K562 (cell line): Measurements from ENCODE around the gene PMPCA.

Experiments used
- EP300 ChIP-seq: IDR thresholded peaks from 2 replicates; pipeline ENCODE4 v1.6.1; 2012; ENCODE audit warnings: low read length, improper control_type of control experiment
- TF ChIP-seq, protein P1 (sequence below), 3 experiments: IDR thresholded peaks in 2 of 3; conservative IDR thresholded peaks in 1 of 3; 2 replicates each; pipeline ENCODE4 v1.5.1; 2011 to 2012; ENCODE audit warnings: low read length in 3 of 3, mild to moderate bottlenecking in 3 of 3, control low read depth in 2 of 3, improper control_type of control experiment in 1 of 3, inconsistent platforms in 1 of 3, low read depth in 1 of 3, mixed read lengths in 1 of 3, moderate library complexity in 1 of 3; ENCODE audit not compliant: insufficient read depth in 2 of 3
- TF ChIP-seq, protein P2 (sequence below): fragments of 250-450 bp; sonication (Bioruptor Pico); IDR thresholded peaks from 2 replicates; pipeline ENCODE4 v1.5.0; 2020; ENCODE audit warnings: mild to moderate bottlenecking

DNA sequence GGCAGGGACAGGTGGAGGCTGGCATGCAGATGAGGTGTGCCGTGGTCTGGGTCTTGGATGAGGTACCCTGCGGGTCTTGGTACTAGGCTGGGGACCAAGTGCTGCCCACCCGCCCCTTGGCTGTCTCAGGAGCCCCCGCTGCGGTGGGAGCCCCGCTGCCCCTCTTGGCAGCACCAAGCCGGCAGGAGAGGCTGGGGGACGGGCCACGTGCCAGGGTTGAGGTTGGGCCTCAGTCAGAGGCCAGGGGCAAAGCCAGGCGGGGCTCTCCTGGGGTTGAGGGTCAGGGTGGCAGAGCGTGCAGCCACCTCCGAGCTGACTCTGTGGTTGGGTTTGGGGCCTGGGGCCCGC is 39.0 kb upstream of the PMPCA start:
- TF ChIP-seq, protein P1, sequence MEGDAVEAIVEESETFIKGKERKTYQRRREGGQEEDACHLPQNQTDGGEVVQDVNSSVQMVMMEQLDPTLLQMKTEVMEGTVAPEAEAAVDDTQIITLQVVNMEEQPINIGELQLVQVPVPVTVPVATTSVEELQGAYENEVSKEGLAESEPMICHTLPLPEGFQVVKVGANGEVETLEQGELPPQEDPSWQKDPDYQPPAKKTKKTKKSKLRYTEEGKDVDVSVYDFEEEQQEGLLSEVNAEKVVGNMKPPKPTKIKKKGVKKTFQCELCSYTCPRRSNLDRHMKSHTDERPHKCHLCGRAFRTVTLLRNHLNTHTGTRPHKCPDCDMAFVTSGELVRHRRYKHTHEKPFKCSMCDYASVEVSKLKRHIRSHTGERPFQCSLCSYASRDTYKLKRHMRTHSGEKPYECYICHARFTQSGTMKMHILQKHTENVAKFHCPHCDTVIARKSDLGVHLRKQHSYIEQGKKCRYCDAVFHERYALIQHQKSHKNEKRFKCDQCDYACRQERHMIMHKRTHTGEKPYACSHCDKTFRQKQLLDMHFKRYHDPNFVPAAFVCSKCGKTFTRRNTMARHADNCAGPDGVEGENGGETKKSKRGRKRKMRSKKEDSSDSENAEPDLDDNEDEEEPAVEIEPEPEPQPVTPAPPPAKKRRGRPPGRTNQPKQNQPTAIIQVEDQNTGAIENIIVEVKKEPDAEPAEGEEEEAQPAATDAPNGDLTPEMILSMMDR (IDR thresholded peaks at IDR 0.05 in 2 of 3, conservative IDR thresholded peaks at IDR 0.05 in 1 of 3; ENCODE audit: insufficient read depth in 2 of 3, low read depth in 1 of 3, low read length in 3 of 3): no peak
- TF ChIP-seq EP300: no peak
- TF ChIP-seq, protein P2, sequence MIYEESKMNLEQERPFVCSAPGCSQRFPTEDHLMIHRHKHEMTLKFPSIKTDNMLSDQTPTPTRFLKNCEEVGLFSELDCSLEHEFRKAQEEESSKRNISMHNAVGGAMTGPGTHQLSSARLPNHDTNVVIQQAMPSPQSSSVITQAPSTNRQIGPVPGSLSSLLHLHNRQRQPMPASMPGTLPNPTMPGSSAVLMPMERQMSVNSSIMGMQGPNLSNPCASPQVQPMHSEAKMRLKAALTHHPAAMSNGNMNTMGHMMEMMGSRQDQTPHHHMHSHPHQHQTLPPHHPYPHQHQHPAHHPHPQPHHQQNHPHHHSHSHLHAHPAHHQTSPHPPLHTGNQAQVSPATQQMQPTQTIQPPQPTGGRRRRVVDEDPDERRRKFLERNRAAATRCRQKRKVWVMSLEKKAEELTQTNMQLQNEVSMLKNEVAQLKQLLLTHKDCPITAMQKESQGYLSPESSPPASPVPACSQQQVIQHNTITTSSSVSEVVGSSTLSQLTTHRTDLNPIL (CRISPR knock-in tag): no peak
